Stomach (tissue), 9 donors: ENCODE results near the gene GNG14. TPM values are rescaled to one million over a fixed set of nuclear protein-coding genes. Genes with fewer than 3 reads are reported as not detected.
"Not testable (repeated sequence)": the region's sequence is repeated elsewhere in the genome, so short reads cannot be mapped to it uniquely, and the experiment has no call there.

ENCODE experiments used
- DNase-seq, 2 donors: peaks; one replicate each; pipeline versions ENCODE4 v3.0.0 to v3.0.0-alpha.2; 2013 to 2019
- H3K27ac ChIP-seq, 5 donors: fragments of 200-600 bp in 4 of 5; sonication (generic) in 4 of 5; one replicate each; pipeline ENCODE4 v1.5.1; 2013 to 2019; ENCODE audit warnings: mild to moderate bottlenecking in 1 of 5, moderate library complexity in 1 of 5
- H3K27me3 ChIP-seq, 3 donors: fragments of 200-600 bp; sonication (generic); one replicate each; pipeline ENCODE4 v1.5.1; 2017 to 2019; ENCODE audit warnings: mixed run types in 1 of 3
- H3K36me3 ChIP-seq, 4 donors: fragments of 200-600 bp; sonication (generic); 1 replicate in 3 of 4; 2 replicates in 1 of 4; pipeline ENCODE4 v1.5.1; 2016 to 2019
- H3K4me1 ChIP-seq, 4 donors: fragments of 200-600 bp; sonication (generic); one replicate each; pipeline ENCODE4 v1.5.1; 2016 to 2019
- H3K4me3 ChIP-seq, 4 donors: fragments of 200-600 bp; sonication (generic) in 3 of 4; one replicate each; pipeline ENCODE4 v1.5.1; 2016 to 2019; ENCODE audit warnings: mild to moderate bottlenecking in 1 of 4
- H3K9me3 ChIP-seq, 4 donors: fragments of 200-600 bp; sonication (generic); one replicate each; pipeline ENCODE4 v1.5.1; 2016 to 2019
- CTCF ChIP-seq, 7 experiments: fragments of 450-650 bp in 4 of 7; fragments of 200-600 bp in 3 of 7; sonication (generic) in 3 of 7; IDR thresholded peaks; one replicate each; pipeline ENCODE4 v1.5.1; 2016 to 2019; ENCODE audit warnings: antibody characterized with exemption in 7 of 7, control low read depth in 2 of 7, mild to moderate bottlenecking in 1 of 7
- EP300 ChIP-seq: sonication (generic); formaldehyde crosslinking; IDR thresholded peaks from one replicate; pipeline ENCODE4 v1.6.1; 2017; ENCODE audit warnings: antibody characterized with exemption
- POLR2A ChIP-seq, 4 donors: fragments of 450-650 bp; IDR thresholded peaks; one replicate each; pipeline ENCODE4 v1.6.1; 2016; ENCODE audit warnings: antibody characterized with exemption in 4 of 4, control low read depth in 2 of 4, mild to moderate bottlenecking in 1 of 4, moderate library complexity in 1 of 4
- POLR2AphosphoS5 ChIP-seq, 3 donors: sonication (generic); formaldehyde crosslinking; IDR thresholded peaks; one replicate each; pipeline ENCODE4 v1.6.1; 2016; ENCODE audit warnings: antibody characterized with exemption in 3 of 3
- WGBS, 5 donors: extraction: QIAGEN DNeasy Blood & Tissue Kit in 3 of 5; methylation state at CpG; one replicate each; pipeline versions ENCODE4 v1.1.5 to v1.1.7; 2013 to 2018; 5-methylcytosine and 5-hydroxymethylcytosine counted together
- intact Hi-C: fragments of 100-400 bp; cut with DNase I; formaldehyde crosslinking; loops from one replicate; pipeline ENCODE4 v1.15.1; 2023; ENCODE audit warnings: low total_unique reads
- polyA plus RNA-seq, 3 donors: library from polyadenylated mRNA; stranded (reverse); fragments of 200-250 nt; gene quantifications; one replicate each; pipeline ENCODE4 v1.2.3, GENCODE V29; 2013
- total RNA-seq, 5 donors: library from RNA; depleted of rRNA; stranded (reverse); fragments of >200 nt; gene quantifications; one replicate each; pipeline versions ENCODE4 v1.1.0 to v1.2.3, GENCODE V29; 2014 to 2016
- donor health status: healthy with polysubstance abuse.
- donor health status: Bipolar disorder and iron deficiency.
- donor health status: healthy.

Gene GNG14
- total and polyA plus RNA-seq, 8 donors = not detected

- Histone ChIP-seq H3K36me3 (peaks cover 7 to 29% (median 24%) of the 10 kb centered on the region in 4 donors), H3K27me3 (no peaks in the 10 kb centered on the region), H3K9me3 (no peaks in the 10 kb centered on the region), H3K4me1 (peaks cover 16 to 29% (median 28%) of the 10 kb centered on the region in 4 donors), H3K27ac (peak overlapping the region in 3 of 5 donors; percentile 88 to 91 (median 89)), H3K4me3 (peak overlapping the region; percentile 84 to 100 (median 96))
- intact Hi-C loops = no loop called here
- 2 to 16% (median 3%) methylated on average over 7 to 36 of the region's 36 CpGs for WGBS, 5 donors
- no peak for DNase-seq
- no peak for TF ChIP-seq POLR2A (IDR thresholded peaks at IDR 0.05)
- no peak for TF ChIP-seq POLR2AphosphoS5 (IDR thresholded peaks at IDR 0.05)
- TF ChIP-seq EP300 = no peak
- no peak for TF ChIP-seq CTCF (IDR thresholded peaks at IDR 0.05)
These were observed 8.2 kb downstream of the GNG14 start for GRCh38 chr19:12695997-12696365.

GRCh38 chr19:12696366-12697335 is 8.9 kb downstream of the GNG14 start, which contains the start of gene FBXW9:
Gene FBXW9, minus strand, starts transcription at chr19:12696631. Its CDS starts 50 bp downstream, at chr19:12696581.
- H3K27ac ChIP-seq = peak within 1 kb of the TSS; percentile 81 to 94 (median 89)
- peak; percentile 98 for DNase-seq
- peaks cover 13 to 36% (median 31%) of the 10 kb centered on the region in 4 donors for H3K36me3 ChIP-seq
- TF ChIP-seq EP300 = no peak
- peak in 1 of 7 experiments; percentile 29 for TF ChIP-seq CTCF (IDR thresholded peaks at IDR 0.05)
- no peak for TF ChIP-seq POLR2A (IDR thresholded peaks at IDR 0.05)
- peak; percentile 90 to 97 (median 91) for TF ChIP-seq POLR2AphosphoS5 (IDR thresholded peaks at IDR 0.05)
- intact Hi-C loops = no loop called here
- H3K9me3 ChIP-seq = no peaks in the 10 kb centered on the region
- no peaks in the 10 kb centered on the region for H3K27me3 ChIP-seq
- H3K4me3 ChIP-seq = peak within 1 kb of the TSS; percentile 84 to 100 (median 96)
- peaks cover 16 to 29% (median 28%) of the 10 kb centered on the region in 4 donors for H3K4me1 ChIP-seq
- 6 to 14% (median 9%) methylated on average over 15 to 59 of the region's 59 CpGs for WGBS, 5 donors

- H3K27me3 ChIP-seq, intact Hi-C loops, H3K9me3 ChIP-seq, DNase-seq: not testable (repeated sequence)
- Histone ChIP-seq H3K4me3 (peak overlapping the region in 2 of 4 donors; percentile 96 to 100), H3K4me1 (peaks cover 16 to 29% (median 28%) of the 10 kb centered on the region in 4 donors), H3K36me3 (peaks cover 21 to 43% (median 39%) of the 10 kb centered on the region in 4 donors), H3K27ac (peak overlapping the region in 2 of 5 donors; percentile 91 to 94)
- 94 to 98% (median 96%) methylated on average over 22 of the region's 22 CpGs for WGBS, 5 donors
These were observed 9.6 kb downstream of the GNG14 start for GRCh38 chr19:12697425-12697824.

GRCh38 chr19:12698138-12698537 is 10.3 kb downstream of the GNG14 start:
- H3K27ac ChIP-seq = no peak overlapping the region
- intact Hi-C loops = no loop called here
- H3K4me1 ChIP-seq = peaks cover 16 to 29% (median 28%) of the 10 kb centered on the region in 4 donors
- H3K27me3 ChIP-seq = no peaks in the 10 kb centered on the region
- 72 to 84% (median 78%) methylated on average over 6 of the region's 6 CpGs for WGBS, 5 donors
- no peak overlapping the region for H3K4me3 ChIP-seq
- H3K9me3 ChIP-seq = no peaks in the 10 kb centered on the region
- no peak for DNase-seq
- TF ChIP-seq CTCF (IDR thresholded peaks at IDR 0.05) (no peak), POLR2A (IDR thresholded peaks at IDR 0.05) (no peak), EP300 (no peak), POLR2AphosphoS5 (IDR thresholded peaks at IDR 0.05) (no peak)
- H3K36me3 ChIP-seq = peaks cover 28 to 47% (median 45%) of the 10 kb centered on the region in 4 donors
